Measurements from ENCODE around the gene VTI1A.

GRCh38 chr10:112520914-112521313, 73.9 kb downstream of the VTI1A start:
- TF ChIP-seq POLR2A (IDR thresholded peaks at IDR 0.05; ENCODE audit: low read length) (no peak), GATA1 (IDR thresholded peaks at IDR 0.05; ENCODE audit: low read depth, low read length) (no peak)

All from erythroblast (primary cell).